ENCODE data around the gene OSBPL10.

OSBPL10 gene

DNA sequence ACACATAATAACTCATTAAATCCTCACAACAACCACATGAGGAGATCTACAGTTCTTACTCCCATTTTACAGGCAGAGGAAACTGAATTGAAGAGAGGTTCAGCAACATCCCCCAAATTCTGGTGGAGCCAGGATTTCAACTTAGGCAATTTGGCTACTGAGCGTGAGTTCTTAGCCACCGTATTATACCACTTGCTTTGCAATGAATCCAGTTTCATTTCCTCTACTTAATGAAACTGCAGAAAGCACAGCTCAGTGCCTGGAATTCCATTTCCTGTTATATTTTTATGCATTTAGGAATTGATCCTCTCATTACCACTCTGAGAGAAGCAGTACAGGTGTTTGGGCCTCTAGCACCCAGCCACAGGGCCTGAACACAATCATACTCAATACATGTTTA lies 4.8 kb upstream of the OSBPL10 start:
- DNase-seq, result no peak

DNA sequence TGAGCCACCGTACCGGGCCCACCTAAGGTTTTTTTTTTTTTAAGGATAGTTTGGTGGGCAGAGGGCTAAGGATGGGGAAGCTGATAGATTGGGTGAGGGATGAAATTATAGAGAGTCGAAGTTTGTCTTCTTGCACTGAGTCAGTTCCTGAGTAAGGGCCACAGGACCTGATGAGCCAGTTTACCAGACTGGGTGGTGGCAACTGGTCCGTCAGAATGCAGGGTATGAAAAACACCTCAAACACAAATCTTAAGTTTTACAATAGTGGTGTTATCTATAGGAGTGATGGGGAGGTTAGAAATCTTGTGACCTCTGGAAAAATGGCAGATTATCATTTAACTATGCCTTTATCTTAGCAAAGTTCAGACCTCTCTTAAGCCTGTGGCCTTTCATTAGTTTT lies 3.3 kb upstream of the OSBPL10 start:
- no peak for DNase-seq

GRCh38 chr3:31980530-31981205 lies 394 bp downstream of the OSBPL10 start:
- DNase-seq, result no peak

GRCh38 chr3:31979001-31979697 lies 1.9 kb downstream of the OSBPL10 start:
- no peak for DNase-seq

DNA sequence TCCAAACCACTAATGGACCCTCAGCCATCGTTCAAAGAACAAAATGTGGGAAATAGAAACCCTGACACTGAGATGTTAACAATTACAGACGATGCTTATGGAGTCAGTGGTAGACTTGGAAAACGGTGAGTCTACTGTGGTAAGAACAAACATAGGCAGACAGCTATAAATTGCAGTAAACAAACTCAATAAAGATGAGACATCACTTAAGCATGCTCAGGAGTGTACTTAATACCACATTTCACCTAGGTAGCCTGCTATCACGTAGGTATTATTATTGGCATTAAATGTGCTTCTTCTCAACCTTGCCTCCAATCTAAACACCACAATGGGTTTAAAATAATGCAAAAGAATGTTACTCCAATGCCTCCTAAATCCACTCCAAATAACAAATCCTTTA lies 2.5 kb downstream of the OSBPL10 start:
- no peak for DNase-seq

DNA sequence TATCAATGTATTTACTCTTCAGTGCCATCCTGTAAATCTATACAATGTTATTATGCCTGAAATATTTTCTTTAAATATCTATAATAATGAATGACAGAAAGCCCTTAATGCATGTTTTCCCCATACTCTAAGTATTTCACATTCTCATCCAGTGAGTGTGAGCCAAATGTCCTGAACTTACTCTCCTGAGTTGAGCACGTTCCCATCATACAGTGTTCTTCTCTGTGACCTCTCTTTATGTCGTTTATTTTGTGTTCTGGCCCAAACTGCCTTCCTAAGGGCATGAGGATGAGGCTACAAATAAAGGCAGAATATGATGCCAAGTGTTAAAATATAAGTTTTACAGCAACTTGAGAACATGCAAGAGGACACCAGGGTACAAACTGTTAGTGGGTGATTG lies 3.3 kb downstream of the OSBPL10 start:
- no peak for DNase-seq

- no peak for DNase-seq
Measured at GRCh38 chr3:31976302-31976701, 4.8 kb downstream of the OSBPL10 start.

DNA sequence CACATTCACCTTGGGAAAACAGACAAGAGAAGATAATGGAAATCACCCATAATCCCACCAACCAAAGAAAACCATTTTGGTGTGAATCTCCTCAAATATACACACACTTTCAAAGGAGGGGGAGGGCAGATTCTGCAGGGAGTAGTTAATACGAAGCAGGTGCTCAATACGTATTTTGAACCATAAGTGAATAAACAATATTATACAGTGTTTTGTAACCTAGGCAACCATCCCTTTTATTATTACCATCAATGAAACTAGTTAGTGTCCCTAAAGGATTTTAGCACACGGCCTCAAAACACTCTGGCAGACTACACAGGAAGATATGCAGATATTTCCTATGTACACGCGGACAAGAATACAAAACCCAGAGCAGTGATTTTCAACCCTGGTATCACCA lies 6.1 kb downstream of the OSBPL10 start:
- no peak for DNase-seq

DNA sequence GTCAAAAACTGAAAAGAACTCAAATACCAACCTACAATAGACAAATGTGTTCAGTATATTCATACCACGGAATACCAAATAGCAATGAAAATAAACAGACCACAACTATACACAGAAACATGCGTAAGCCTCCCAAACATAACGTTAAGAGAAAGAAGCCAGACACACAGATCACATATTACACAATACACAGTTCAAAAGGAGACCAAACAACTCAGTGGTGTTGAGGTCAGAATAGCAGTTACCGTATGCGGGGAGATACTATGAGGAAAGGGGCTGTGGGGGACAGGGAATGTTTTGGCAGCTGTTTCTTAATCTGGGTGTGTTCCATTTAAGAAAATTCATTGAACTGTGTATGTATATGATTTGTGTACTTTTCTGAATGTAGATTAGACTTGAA lies 6.6 kb downstream of the OSBPL10 start:
- DNase-seq, result no peak

- DNase-seq, result no peak
Measured at GRCh38 chr3:31973837-31974236, 7.2 kb downstream of the OSBPL10 start.

DNA sequence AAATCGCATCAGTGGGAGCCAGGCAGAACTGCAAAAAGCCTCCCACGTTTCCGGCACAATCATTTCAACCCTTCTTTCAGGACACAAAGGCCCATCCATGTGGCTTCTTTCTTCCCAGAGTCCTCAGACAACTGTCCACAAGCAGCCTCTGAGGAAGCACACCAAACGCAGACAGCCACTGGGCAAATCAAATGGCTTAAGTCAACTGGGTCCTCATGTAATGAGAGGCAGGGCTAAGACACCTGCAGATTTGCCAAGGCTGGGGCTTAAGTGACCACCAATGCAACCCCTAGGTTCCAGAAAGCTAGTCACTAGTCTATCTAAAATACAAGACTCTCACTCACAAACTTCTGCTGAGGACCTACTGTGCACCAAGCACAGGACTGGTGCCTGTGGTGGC lies 8.0 kb downstream of the OSBPL10 start:
- no peak for DNase-seq

- no peak for DNase-seq
Measured at GRCh38 chr3:31971607-31972006, 9.5 kb downstream of the OSBPL10 start.

DNA sequence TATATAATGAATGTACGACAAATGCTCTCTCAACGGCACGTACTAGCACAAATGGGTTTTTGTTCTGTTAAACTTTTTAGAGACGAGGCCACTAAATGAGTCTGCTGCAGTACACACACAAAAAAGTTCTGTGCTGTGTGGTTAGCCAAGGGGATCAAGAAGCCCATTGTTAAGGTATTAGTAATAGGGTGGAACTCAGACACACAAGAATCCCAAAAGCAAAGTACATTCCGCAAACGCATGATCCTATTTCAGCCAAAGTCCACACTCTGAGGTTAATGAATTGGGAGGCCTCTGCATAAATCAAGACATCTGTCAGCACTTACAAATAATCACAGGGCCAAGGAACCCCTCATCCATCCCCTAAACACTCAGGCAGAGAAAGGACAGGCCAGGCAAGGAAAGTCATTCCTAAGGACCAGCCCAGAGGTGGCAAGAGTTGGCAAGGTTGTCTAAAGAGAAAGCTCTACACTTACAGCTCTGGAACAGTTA lies 12.1 kb downstream of the OSBPL10 start:
- DNase-seq, result no peak

DNA sequence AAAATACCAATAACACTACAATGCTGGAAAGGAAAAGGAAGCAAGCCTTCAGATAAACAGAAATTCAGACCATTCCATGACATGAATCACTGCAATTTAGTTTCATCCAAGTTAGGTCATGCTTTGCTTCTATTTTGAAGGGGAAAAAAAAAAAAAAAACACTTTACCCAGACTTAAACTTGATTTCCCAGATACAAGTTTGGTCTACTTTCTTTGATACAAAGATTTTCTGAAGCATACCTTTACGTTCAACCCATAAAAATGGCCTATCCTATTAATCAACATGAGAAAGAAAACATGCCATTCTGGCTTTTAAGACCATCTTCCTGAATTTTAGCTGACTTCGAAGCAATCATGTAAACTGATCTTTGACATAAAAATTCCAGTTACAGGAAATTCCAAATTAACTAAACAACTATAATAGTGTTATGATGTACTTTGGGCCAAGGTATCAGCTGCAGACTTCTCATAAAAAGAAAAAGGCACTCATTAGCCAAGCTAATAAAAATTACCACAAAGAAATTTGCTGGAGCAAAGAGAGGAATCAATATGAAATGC lies 12.6 kb downstream of the OSBPL10 start:
- DNase-seq, result no peak

- no peak for DNase-seq
Measured at GRCh38 chr3:31967592-31967991, 13.5 kb downstream of the OSBPL10 start.

DNA sequence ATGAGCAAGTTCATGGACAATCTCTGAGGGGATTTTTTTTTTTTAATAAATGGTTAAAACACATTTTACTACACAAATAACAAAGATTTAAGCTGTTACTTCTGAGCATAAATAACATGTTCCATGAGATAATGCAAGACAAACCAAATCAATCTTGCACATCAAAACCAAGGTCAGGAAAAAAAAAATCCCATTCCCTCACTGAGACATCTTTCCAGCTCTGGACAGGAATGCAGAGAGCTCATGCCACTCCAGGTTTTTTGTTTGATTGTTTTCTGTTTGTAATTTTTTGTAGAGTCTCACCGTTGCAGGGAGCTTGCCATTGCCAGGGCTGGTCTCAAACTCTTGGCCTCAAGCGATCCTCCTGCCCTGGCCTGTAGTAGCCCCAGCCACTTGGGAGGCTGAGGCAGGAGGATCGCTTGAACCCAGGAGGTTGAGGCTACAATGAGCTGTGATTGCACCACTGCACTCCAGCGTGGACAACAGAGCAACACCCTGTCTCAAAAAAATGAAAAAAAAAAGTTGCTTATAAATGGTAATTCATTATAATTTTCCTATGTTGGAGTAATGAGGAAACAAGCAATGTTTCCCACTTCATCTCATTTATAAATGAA lies 14.0 kb downstream of the OSBPL10 start:
- no peak for DNase-seq

- no peak for DNase-seq
Measured at GRCh38 chr3:31962801-31963205, 18.3 kb downstream of the OSBPL10 start.

- no peak for DNase-seq
Measured at GRCh38 chr3:31960793-31961431, 20.1 kb downstream of the OSBPL10 start.

- DNase-seq, result no peak
Measured at GRCh38 chr3:31959951-31960792, 20.9 kb downstream of the OSBPL10 start.

DNA sequence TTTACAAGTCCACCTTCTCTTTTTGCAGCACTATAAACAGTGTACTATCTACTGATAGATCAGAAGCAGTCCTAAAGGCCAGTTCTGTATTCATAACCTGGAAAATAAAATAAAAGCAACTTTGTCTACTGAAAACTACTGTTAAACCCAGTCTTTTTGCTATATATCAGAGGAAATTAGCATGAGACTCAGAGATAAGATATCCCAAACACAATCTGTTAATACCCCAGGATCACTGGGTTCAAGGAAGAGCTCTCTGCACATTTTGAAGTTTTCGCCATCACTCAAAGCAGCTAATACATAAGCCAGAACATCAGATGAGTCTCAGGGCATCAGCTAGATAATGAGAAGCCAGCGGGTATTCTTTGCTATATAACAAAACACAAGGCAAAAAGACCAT lies 21.8 kb downstream of the OSBPL10 start:
- no peak for DNase-seq

DNA sequence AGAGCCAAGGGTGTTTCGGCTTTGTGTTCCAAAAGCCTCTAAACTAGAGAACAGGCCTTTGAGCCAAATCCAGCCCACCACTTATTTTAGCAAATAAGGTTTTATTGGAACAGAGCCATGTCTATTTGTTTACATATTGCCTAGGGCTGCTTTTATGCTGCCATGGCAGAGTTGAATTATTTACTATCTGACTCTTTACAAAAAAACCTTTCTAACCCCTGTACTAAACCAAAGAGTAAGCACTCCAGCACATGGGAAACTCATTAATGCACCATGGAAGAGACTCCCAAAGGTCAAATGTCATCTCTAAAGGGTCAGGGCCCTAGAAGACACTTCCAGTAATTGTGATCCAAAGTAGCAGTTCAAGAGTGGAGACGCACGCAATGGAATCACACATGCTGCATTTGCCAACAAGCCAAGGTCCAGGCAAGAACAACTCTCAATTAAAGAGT lies 22.3 kb downstream of the OSBPL10 start:
- DNase-seq, result no peak

GRCh38 chr3:31957106-31957505 lies 24.0 kb downstream of the OSBPL10 start:
- no peak for DNase-seq

All from effector CD4-positive, alpha-beta T cell (primary cell).